AML-193 (cell line): Measurements from ENCODE around the gene ME1.
"Not testable (repeated sequence)": the region's sequence is repeated elsewhere in the genome, so short reads cannot be mapped to it uniquely, and the experiment has no call there.

Experiments used
- DNase-seq, 2 experiments: peaks; one replicate each; lab custom pipeline; 2025; lab: John Stamatoyannopoulos, UW

The ME1 gene

GRCh38 chr6:83430611-83431544, at the start of gene ME1:
ME1 (minus strand) TSS chr6:83431051; CDS start chr6:83430954, 97 bp downstream.
- no peak for DNase-seq

GRCh38 chr6:83480470-83480869, 49.6 kb upstream of the ME1 start:
- DNase-seq, result no peak

GRCh38 chr6:83479389-83479788, 48.5 kb upstream of the ME1 start:
- DNase-seq, result no peak

GRCh38 chr6:83476971-83477370, 46.1 kb upstream of the ME1 start:
- no peak for DNase-seq

GRCh38 chr6:83474309-83474708, 43.5 kb upstream of the ME1 start:
- no peak for DNase-seq

GRCh38 chr6:83472767-83473166, 41.9 kb upstream of the ME1 start:
- no peak for DNase-seq

- no peak for DNase-seq
Observed at GRCh38 chr6:83470587-83470986, 39.7 kb upstream of the ME1 start.

GRCh38 chr6:83470001-83470400, 39.1 kb upstream of the ME1 start:
- DNase-seq, result no peak

- DNase-seq, result peak; percentile 98
Observed at GRCh38 chr6:83467620-83468036, 36.8 kb upstream of the ME1 start.

GRCh38 chr6:83466328-83466727, 35.5 kb upstream of the ME1 start:
- DNase-seq, result no peak

GRCh38 chr6:83464381-83465140, 33.7 kb upstream of the ME1 start:
- no peak for DNase-seq

- DNase-seq, result no peak
Observed at GRCh38 chr6:83463886-83464285, 33.0 kb upstream of the ME1 start.

GRCh38 chr6:83462524-83462923, 31.7 kb upstream of the ME1 start:
- DNase-seq, result no peak

GRCh38 chr6:83461438-83461837, 30.6 kb upstream of the ME1 start:
- DNase-seq, result no peak

GRCh38 chr6:83459663-83460062, 28.8 kb upstream of the ME1 start:
- DNase-seq, result peak; percentile 47 to 55

GRCh38 chr6:83450015-83450414, 19.2 kb upstream of the ME1 start:
- DNase-seq, result not testable (repeated sequence)

GRCh38 chr6:83444086-83444699, 13.3 kb upstream of the ME1 start:
- not testable (repeated sequence) for DNase-seq

- no peak for DNase-seq
Observed at GRCh38 chr6:83443516-83443915, 12.7 kb upstream of the ME1 start.

GRCh38 chr6:83442752-83443151, 11.9 kb upstream of the ME1 start:
- DNase-seq, result peak; percentile 81 to 85

- DNase-seq, result no peak
Observed at GRCh38 chr6:83439201-83439600, 8.3 kb upstream of the ME1 start.

- no peak for DNase-seq
Observed at GRCh38 chr6:83436674-83437073, 5.8 kb upstream of the ME1 start.

GRCh38 chr6:83433177-83433576, 2.3 kb upstream of the ME1 start:
- no peak for DNase-seq

- no peak for DNase-seq
Observed at GRCh38 chr6:83432636-83433035, 1.8 kb upstream of the ME1 start.
